Smooth muscle cell (in vitro differentiated cells): ENCODE measurements around the gene FMN1. TPM values are rescaled to one million over a fixed set of nuclear protein-coding genes. Genes with fewer than 3 reads are reported as not detected.

ENCODE experiments used
- DNase-seq: peaks from one replicate; lab custom pipeline; 2025; ENCODE audit not compliant: unreplicated experiment; lab: John Stamatoyannopoulos, UW
- H2AFZ ChIP-seq: fragments of 200-600 bp; sonication (generic); 2 replicates; pipeline ENCODE4 v1.6.0; 2016; ENCODE audit warnings: antibody characterized with exemption, low read depth, mild to moderate bottlenecking
- H3F3A ChIP-seq: fragments of 200-600 bp; sonication (generic); 2 replicates; pipeline ENCODE4 v1.6.0; 2017; ENCODE audit warnings: antibody characterized with exemption, low read depth
- H3K27ac ChIP-seq: fragments of 200-600 bp; sonication (generic); 2 replicates; pipeline ENCODE4 v1.5.1; 2016; ENCODE audit warnings: low read depth, mild to moderate bottlenecking
- H3K27me3 ChIP-seq: fragments of 200-600 bp; sonication (generic); 2 replicates; pipeline ENCODE4 v1.6.1; 2016; ENCODE audit warnings: low read depth, mild to moderate bottlenecking
- H3K36me3 ChIP-seq: fragments of 200-600 bp; sonication (generic); 2 replicates; pipeline ENCODE4 v1.5.1; 2016; ENCODE audit warnings: low read depth
- H3K4me1 ChIP-seq: fragments of 200-600 bp; sonication (generic); 2 replicates; pipeline ENCODE4 v1.5.1; 2016; ENCODE audit warnings: low read depth
- H3K4me2 ChIP-seq: fragments of 200-600 bp; sonication (generic); 2 replicates; pipeline ENCODE4 v1.6.0; 2016; ENCODE audit warnings: mild to moderate bottlenecking
- H3K4me3 ChIP-seq: fragments of 200-600 bp; sonication (generic); 2 replicates; pipeline ENCODE4 v1.5.1; 2016; ENCODE audit warnings: mild to moderate bottlenecking
- H3K79me2 ChIP-seq: fragments of 200-600 bp; sonication (generic); 2 replicates; pipeline ENCODE4 v1.6.0; 2016; ENCODE audit warnings: low read depth, mild to moderate bottlenecking
- H3K9ac ChIP-seq: fragments of 200-600 bp; sonication (generic); 2 replicates; pipeline ENCODE4 v1.6.0; 2016; ENCODE audit warnings: low read depth
- H3K9me3 ChIP-seq: fragments of 200-600 bp; sonication (generic); replicated peaks from 2 replicates; pipeline ENCODE4 v1.5.1; 2016; ENCODE audit warnings: low read depth
- H4K20me1 ChIP-seq: fragments of 200-600 bp; sonication (generic); 2 replicates; pipeline ENCODE4 v1.6.0; 2016; ENCODE audit warnings: low read depth
- WGBS: methylation state at CpG from one replicate; pipeline ENCODE4 v1.1.7; 2016; ENCODE audit warnings: low lambda C conversion rate; 5-methylcytosine and 5-hydroxymethylcytosine counted together
- polyA plus RNA-seq: library from polyadenylated mRNA; unstranded; fragments of >200 nt; fragmentation: Nextera tagmentation; extraction: Ambion mirVana; gene quantifications from 2 replicates; pipeline ENCODE4 v1.2.1, GENCODE V29; 2016
- total RNA-seq: library from RNA; depleted of rRNA; stranded (reverse); fragments of >200 nt; gene quantifications from 2 replicates; pipeline ENCODE4 v1.2.3, GENCODE V29; 2014
- TF ChIP-seq, protein P1 (sequence below): fragments of 200-600 bp; sonication (generic); IDR thresholded peaks from 2 replicates; pipeline ENCODE4 v1.5.1; 2017; ENCODE audit warnings: borderline replicate concordance, mild to moderate bottlenecking, antibody characterized with exemption; ENCODE audit not compliant: insufficient read depth, poor library complexity, severe bottlenecking

FMN1 gene
- total and polyA plus RNA-seq, 2 experiments from 2014 or later = 0.08 to 4.0 TPM

DNA sequence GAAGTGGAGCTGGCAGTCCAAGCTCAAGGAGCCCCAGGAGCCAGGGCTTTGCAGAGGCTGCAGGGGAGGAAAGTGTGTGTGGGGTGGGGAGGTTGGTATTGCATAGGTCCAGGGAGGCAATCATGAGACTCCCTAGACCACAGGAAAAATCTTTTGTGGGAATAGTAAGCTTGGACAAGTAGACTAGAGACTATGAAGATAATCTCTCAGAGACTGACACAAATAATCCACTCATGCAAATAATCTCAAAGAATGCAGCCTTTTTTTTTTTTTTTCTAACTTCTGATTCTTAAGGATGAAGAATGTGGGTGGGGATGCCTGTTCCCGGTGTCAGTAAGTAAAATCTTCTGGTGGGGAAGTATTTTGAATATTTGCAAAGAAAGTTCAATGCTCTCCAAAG is 363.0 kb downstream of the FMN1 start:
- Histone ChIP-seq H3K36me3 (no peaks in the 10 kb centered on the region), H3K4me3 (no peak overlapping the region), H3K9me3 (no peaks in the 10 kb centered on the region), H2AFZ (no peak overlapping the region), H3K4me2 (no peak overlapping the region), H4K20me1 (no peaks in the 10 kb centered on the region), H3K4me1 (no peaks in the 10 kb centered on the region), H3K27me3 (no peaks in the 10 kb centered on the region), H3K79me2 (no peaks in the 10 kb centered on the region), H3K27ac (no peak overlapping the region), H3F3A (no peaks in the 10 kb centered on the region), H3K9ac (no peak overlapping the region)
- DNase-seq = no peak
- TF ChIP-seq, protein P1, sequence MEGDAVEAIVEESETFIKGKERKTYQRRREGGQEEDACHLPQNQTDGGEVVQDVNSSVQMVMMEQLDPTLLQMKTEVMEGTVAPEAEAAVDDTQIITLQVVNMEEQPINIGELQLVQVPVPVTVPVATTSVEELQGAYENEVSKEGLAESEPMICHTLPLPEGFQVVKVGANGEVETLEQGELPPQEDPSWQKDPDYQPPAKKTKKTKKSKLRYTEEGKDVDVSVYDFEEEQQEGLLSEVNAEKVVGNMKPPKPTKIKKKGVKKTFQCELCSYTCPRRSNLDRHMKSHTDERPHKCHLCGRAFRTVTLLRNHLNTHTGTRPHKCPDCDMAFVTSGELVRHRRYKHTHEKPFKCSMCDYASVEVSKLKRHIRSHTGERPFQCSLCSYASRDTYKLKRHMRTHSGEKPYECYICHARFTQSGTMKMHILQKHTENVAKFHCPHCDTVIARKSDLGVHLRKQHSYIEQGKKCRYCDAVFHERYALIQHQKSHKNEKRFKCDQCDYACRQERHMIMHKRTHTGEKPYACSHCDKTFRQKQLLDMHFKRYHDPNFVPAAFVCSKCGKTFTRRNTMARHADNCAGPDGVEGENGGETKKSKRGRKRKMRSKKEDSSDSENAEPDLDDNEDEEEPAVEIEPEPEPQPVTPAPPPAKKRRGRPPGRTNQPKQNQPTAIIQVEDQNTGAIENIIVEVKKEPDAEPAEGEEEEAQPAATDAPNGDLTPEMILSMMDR = no peak
- WGBS = 33% methylated on average over 1 of the region's 1 CpG

DNA sequence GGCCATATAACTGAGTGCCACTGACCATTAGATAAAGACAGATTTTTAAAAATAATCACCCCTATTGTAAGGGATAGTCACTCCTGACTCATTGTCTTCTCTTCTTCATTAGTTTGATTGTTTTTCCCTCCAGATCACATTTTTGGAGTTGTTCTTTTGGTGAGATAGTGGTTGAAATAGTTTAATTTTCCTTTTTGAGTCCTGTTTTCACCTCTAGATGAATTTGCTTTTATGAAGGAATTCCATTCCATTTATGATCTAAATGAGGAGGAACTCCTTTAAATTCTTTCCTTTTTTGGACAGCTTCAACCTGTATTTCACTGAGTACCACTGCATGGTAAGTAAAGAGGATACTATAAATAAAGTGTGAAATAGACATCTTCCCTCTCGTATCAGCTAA is 364.3 kb downstream of the FMN1 start:
- DNase-seq = no peak
- Histone ChIP-seq H3K27ac (no peak overlapping the region), H3K36me3 (no peaks in the 10 kb centered on the region), H3K27me3 (no peaks in the 10 kb centered on the region), H3K4me1 (no peaks in the 10 kb centered on the region), H3K4me3 (no peak overlapping the region), H3K4me2 (no peak overlapping the region), H4K20me1 (no peaks in the 10 kb centered on the region), H3F3A (no peaks in the 10 kb centered on the region), H2AFZ (no peak overlapping the region), H3K9ac (no peak overlapping the region), H3K9me3 (no peaks in the 10 kb centered on the region), H3K79me2 (no peaks in the 10 kb centered on the region)
- TF ChIP-seq, protein P1 = no peak
- WGBS = 97% methylated on average over 1 of the region's 1 CpG

DNA sequence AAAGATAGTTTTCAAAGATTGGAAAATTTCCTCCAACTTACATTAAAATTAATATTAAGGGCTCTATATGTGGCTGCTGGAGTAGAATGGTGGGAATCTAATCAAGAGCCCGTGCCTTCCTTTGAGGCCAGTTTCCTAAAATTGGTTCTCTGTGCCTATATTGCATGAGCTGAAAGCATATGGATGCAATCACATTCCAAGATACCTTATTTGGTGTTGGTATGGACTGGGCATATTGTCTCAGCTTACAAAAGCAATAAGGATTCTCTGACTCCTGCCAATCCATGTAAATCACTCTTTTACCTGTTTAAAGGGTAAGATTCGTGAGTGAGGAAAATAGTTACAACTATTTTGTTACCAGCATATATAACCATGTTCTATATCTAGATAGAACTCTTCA is 365.1 kb downstream of the FMN1 start:
- no peak overlapping the region for H3K4me3 ChIP-seq
- no peaks in the 10 kb centered on the region for H3F3A ChIP-seq
- no peaks in the 10 kb centered on the region for H3K9me3 ChIP-seq
- DNase-seq = no peak
- H3K79me2 ChIP-seq = no peaks in the 10 kb centered on the region
- WGBS = 91% methylated on average over 2 of the region's 2 CpGs
- no peak overlapping the region for H3K9ac ChIP-seq
- no peaks in the 10 kb centered on the region for H3K27me3 ChIP-seq
- H3K4me1 ChIP-seq = no peaks in the 10 kb centered on the region
- TF ChIP-seq, protein P1 = no peak
- H4K20me1 ChIP-seq = no peaks in the 10 kb centered on the region
- no peaks in the 10 kb centered on the region for H3K36me3 ChIP-seq
- no peak overlapping the region for H3K4me2 ChIP-seq
- H3K27ac ChIP-seq = peak overlapping the region; percentile 80
- H2AFZ ChIP-seq = no peak overlapping the region

DNA sequence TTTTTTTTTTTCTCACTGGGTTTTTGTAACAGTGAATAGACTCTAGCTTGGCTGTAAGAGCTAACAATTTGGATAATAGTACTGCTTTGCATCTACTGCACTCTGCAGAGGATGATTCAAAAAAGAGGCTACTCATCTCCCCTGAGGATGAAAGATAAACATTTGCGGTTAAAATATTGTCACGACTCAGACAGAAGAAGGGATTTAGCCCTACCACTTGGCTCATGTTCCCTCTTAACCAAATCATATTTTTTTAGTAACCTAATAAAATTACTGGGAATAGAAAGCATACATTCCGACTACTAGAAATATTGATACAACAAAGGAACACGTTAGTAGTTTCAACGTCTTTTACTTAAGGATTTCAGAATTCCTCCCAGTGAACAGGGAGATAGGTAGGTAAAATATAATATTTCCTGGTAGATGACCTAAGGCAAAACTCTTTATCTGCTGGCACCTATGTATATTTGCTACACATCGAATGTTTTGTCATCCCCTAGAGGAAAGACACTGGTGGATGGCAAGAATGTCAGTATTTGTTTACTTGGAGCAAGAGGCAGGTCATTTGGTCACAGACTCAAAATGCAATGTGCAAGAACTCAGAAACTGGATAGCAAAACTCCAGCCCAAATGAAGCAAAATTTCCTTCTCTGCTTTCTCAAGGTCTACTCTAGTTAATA is 365.9 kb downstream of the FMN1 start:
- no peaks in the 10 kb centered on the region for H3K9me3 ChIP-seq
- DNase-seq = no peak
- H3K4me1 ChIP-seq = no peaks in the 10 kb centered on the region
- H2AFZ ChIP-seq = no peak overlapping the region
- no peaks in the 10 kb centered on the region for H3F3A ChIP-seq
- H3K27ac ChIP-seq = peak overlapping the region; percentile 80
- no peak overlapping the region for H3K4me3 ChIP-seq
- H3K27me3 ChIP-seq = no peaks in the 10 kb centered on the region
- H4K20me1 ChIP-seq = no peaks in the 10 kb centered on the region
- H3K9ac ChIP-seq = no peak overlapping the region
- TF ChIP-seq, protein P1 = no peak
- WGBS = 55% methylated on average over 6 of the region's 6 CpGs
- H3K79me2 ChIP-seq = no peaks in the 10 kb centered on the region
- no peaks in the 10 kb centered on the region for H3K36me3 ChIP-seq
- no peak overlapping the region for H3K4me2 ChIP-seq
